Activated T-cell treated with anti-CD3 and anti-CD28 coated beads, Interleukin-2, amount 50 U/mL, for 48 hours (primary cell): Measurements from ENCODE around the gene AKR1A1.
"Not testable (repeated sequence)": the region's sequence is repeated elsewhere in the genome, so short reads cannot be mapped to it uniquely, and the experiment has no call there.

Experiments
- DNase-seq, 2 experiments: peaks; one replicate each; pipeline ENCODE4 v3.0.0-alpha.2; 2020

The AKR1A1 gene

GRCh38 chr1:45550401-45551351 lies at the start of gene AKR1A1:
AKR1A1 (plus strand) TSS chr1:45550826; CDS start chr1:45561795, 10,969 bp downstream.
- peak; percentile 94 for DNase-seq

- DNase-seq, result no peak
These were observed 49.1 kb upstream of the AKR1A1 start for GRCh38 chr1:45501505-45501859.

GRCh38 chr1:45503462-45504360 lies 46.9 kb upstream of the AKR1A1 start:
- no peak for DNase-seq

- no peak for DNase-seq
These were observed 43.4 kb upstream of the AKR1A1 start for GRCh38 chr1:45507195-45507594.

- no peak for DNase-seq
These were observed 42.7 kb upstream of the AKR1A1 start for GRCh38 chr1:45507893-45508292.

GRCh38 chr1:45508295-45509151 lies 42.1 kb upstream of the AKR1A1 start:
- DNase-seq, result no peak

GRCh38 chr1:45510036-45510971 lies 40.3 kb upstream of the AKR1A1 start:
- DNase-seq, result no peak

- no peak for DNase-seq
These were observed 39.6 kb upstream of the AKR1A1 start for GRCh38 chr1:45510972-45511527.

- DNase-seq, result peak; percentile 67 to 74
These were observed 38.0 kb upstream of the AKR1A1 start for GRCh38 chr1:45512641-45513054.

- not testable (repeated sequence) for DNase-seq
These were observed 36.9 kb upstream of the AKR1A1 start for GRCh38 chr1:45513532-45514260.

- no peak for DNase-seq
These were observed 34.6 kb upstream of the AKR1A1 start for GRCh38 chr1:45516036-45516435.

- DNase-seq, result no peak
These were observed 34.2 kb upstream of the AKR1A1 start for GRCh38 chr1:45516465-45516864.

- DNase-seq, result not testable (repeated sequence)
These were observed 32.3 kb upstream of the AKR1A1 start for GRCh38 chr1:45518366-45518765.

GRCh38 chr1:45518910-45519309 lies 31.7 kb upstream of the AKR1A1 start:
- DNase-seq, result no peak

GRCh38 chr1:45519774-45520173 lies 30.9 kb upstream of the AKR1A1 start:
- not testable (repeated sequence) for DNase-seq

- peak; percentile 99 to 100 for DNase-seq
These were observed 29.0 kb upstream of the AKR1A1 start, which contains the start of gene PRDX1 for GRCh38 chr1:45521413-45522323. PRDX1 (minus strand) TSS chr1:45521884; CDS start chr1:45519043, 2,841 bp downstream.

GRCh38 chr1:45522324-45523104 lies 28.1 kb upstream of the AKR1A1 start:
- no peak for DNase-seq

- DNase-seq, result not testable (repeated sequence)
These were observed 27.1 kb upstream of the AKR1A1 start for GRCh38 chr1:45523516-45523915.
